Subcutaneous adipose tissue (tissue), 4 donors: Measurements from ENCODE around the gene PRKD2. TPM values are rescaled to one million over a fixed set of nuclear protein-coding genes. Genes with fewer than 3 reads are reported as not detected.

Source experiments
- total RNA-seq, 4 donors: library from RNA; depleted of rRNA; stranded (reverse); fragments of >200 nt; gene quantifications; one replicate each; pipeline ENCODE4 v1.1.0, GENCODE V29; 2016
- TF ChIP-seq, protein P1 (sequence below): fragments of 450-650 bp; IDR thresholded peaks from one replicate; pipeline ENCODE4 v1.5.1; 2016; ENCODE audit warnings: low read depth, mild to moderate bottlenecking, control low read depth, antibody characterized with exemption, moderate library complexity

PRKD2 gene
- total RNA-seq, 4 donors from 2014 or later = 14.5 to 50.9 (median 25.0) TPM

GRCh38 chr19:46678110-46678732, 38.7 kb downstream of the PRKD2 start:
- TF ChIP-seq, protein P1, sequence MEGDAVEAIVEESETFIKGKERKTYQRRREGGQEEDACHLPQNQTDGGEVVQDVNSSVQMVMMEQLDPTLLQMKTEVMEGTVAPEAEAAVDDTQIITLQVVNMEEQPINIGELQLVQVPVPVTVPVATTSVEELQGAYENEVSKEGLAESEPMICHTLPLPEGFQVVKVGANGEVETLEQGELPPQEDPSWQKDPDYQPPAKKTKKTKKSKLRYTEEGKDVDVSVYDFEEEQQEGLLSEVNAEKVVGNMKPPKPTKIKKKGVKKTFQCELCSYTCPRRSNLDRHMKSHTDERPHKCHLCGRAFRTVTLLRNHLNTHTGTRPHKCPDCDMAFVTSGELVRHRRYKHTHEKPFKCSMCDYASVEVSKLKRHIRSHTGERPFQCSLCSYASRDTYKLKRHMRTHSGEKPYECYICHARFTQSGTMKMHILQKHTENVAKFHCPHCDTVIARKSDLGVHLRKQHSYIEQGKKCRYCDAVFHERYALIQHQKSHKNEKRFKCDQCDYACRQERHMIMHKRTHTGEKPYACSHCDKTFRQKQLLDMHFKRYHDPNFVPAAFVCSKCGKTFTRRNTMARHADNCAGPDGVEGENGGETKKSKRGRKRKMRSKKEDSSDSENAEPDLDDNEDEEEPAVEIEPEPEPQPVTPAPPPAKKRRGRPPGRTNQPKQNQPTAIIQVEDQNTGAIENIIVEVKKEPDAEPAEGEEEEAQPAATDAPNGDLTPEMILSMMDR = no peak

GRCh38 chr19:46674416-46675178, 42.3 kb downstream of the PRKD2 start:
- TF ChIP-seq, protein P1 = no peak

DNA sequence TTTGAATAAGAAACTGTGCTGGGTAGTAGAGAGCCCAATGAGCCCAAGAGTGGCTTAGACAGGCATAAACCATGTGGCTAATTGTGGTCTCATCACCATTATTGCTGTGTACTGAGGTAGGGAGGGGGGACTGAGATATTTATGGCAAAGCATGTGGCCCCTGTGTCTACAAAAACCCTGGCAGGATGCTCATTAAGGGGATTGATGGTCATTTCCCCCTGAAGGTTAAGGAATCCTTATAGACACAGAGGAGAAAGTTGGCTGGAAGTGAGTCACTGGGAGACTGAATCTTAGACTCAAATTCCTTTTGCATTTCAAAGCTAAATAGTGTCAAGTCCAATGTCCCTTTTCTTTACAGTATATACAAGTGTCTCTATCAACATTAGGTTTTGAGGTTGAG, 46.1 kb downstream of the PRKD2 start:
- TF ChIP-seq, protein P1 = no peak

- TF ChIP-seq, protein P1 = no peak
Measured at GRCh38 chr19:46668662-46669061, 48.3 kb downstream of the PRKD2 start.

DNA sequence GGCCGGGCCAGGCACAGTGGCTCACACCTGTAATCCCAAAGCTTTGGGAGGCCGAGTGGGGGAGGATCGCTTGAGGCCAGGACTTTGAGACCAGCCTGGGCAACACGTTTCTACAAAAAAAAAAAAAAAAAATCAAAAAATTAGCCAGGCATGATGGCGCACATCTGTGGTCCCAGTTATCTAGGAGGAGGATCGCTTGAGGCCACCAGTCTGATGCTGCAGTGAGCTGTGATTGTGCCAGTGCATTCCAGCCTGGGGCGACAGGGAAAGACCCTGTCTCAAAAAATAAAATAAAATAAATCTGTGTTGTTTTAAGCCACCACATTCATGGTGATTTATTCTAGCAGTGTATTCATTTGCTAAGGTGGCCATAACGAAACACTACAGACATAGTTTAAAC, 51.8 kb downstream of the PRKD2 start:
- TF ChIP-seq, protein P1 = no peak

- TF ChIP-seq, protein P1 = no peak
Measured at GRCh38 chr19:46661735-46662592, 55.0 kb downstream of the PRKD2 start.
